ENCODE measurements around the gene SUMO2.
"Not testable (repeated sequence)": the region's sequence is repeated elsewhere in the genome, so short reads cannot be mapped to it uniquely, and the experiment has no call there.

DNA sequence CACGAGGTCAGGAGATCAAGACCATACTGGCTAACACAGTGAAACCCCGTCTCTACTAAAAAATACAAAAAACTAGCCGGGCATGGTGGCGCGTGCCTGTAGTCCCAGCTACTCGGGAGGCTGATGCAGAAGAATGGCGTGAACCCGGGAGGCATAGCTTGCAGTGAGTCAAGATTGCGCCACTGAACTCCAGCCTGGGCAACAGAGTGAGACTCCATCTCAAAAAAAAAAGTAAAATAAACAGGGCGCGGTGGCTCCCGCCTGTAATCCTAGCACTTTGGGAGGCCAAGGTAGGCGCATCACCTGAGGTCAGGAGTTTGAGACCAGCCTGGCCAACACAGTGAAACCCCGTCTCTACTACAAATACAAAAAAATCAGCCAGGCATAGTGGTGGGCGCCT is 18.2 kb downstream of the SUMO2 start:
- TF ChIP-seq POLR2AphosphoS5 (IDR thresholded peaks at IDR 0.05; ENCODE audit: borderline replicate concordance, low read depth, low read length); EZH2 (IDR thresholded peaks at IDR 0.05); FOXP2 (optimal IDR thresholded peaks at IDR 0.05; ENCODE audit: control extremely low read depth, extremely low read length, insufficient read depth): not testable (repeated sequence)

Data from SK-N-MC (cell line).